ENCODE data around the gene MALL. TPM values are rescaled to one million over a fixed set of nuclear protein-coding genes. Genes with fewer than 3 reads are reported as not detected.
"Not testable (repeated sequence)": the region's sequence is repeated elsewhere in the genome, so short reads cannot be mapped to it uniquely, and the experiment has no call there.

Gene MALL
- 0.84 TPM for polyA plus RNA-seq (2013, experiment 1 of 2)
- 0.75 TPM for polyA plus RNA-seq (2013, experiment 2 of 2)

GRCh38 chr2:110115291-110116032 is at the start of gene MALL:
Gene MALL, minus strand, starts transcription at chr2:110115822. Its CDS starts 30 bp downstream, at chr2:110115792.
- Histone ChIP-seq H3K14ac (ENCODE audit: low read length in 2 of 2) (peak within 1 kb of the TSS in 1 of 2 experiments; percentile 90), H3K27me3 (ENCODE audit: control insufficient read depth in 1 of 2, insufficient read depth in 1 of 2, low read length in 2 of 2) (no peaks in the 10 kb centered on the region), H4K8ac (ENCODE audit: low read length) (no peak within 1 kb of the TSS), H2BK15ac (ENCODE audit: low read depth, poor library complexity, severe bottlenecking) (peak within 1 kb of the TSS; percentile 1), H3K4me1 (ENCODE audit: control insufficient read depth, insufficient read depth, low read depth, low read length) (peaks cover 9% of the 10 kb centered on the region), H3K18ac (ENCODE audit: low read depth in 1 of 2, low read length in 2 of 2) (peak within 1 kb of the TSS in 1 of 2 experiments; percentile 54), H2AK5ac (ENCODE audit: low read length, severe bottlenecking) (no peak within 1 kb of the TSS), H4K91ac (ENCODE audit: low read length) (no peak within 1 kb of the TSS), H3K9me3 (ENCODE audit: control insufficient read depth, low read length) (no peaks in the 10 kb centered on the region), H3K79me1 (replicated peaks; ENCODE audit: low read length, poor library complexity, severe bottlenecking) (no peaks in the 10 kb centered on the region), H3K36me3 (ENCODE audit: control insufficient read depth in 1 of 2, insufficient read depth in 2 of 2, low read depth in 1 of 2, low read length in 2 of 2) (no peaks in the 10 kb centered on the region), H3K4me3 (ENCODE audit: insufficient read depth in 1 of 2, low read depth in 1 of 2, low read length in 2 of 2) (peak within 1 kb of the TSS; percentile 43 to 79), H3K4me2 (ENCODE audit: low read length, poor library complexity, severe bottlenecking) (peak within 1 kb of the TSS; percentile 57), H3K27ac (ENCODE audit: low read length, poor library complexity, severe bottlenecking) (no peak within 1 kb of the TSS), H3K23ac (ENCODE audit: low read length in 2 of 2) (peak within 1 kb of the TSS in 1 of 2 experiments; percentile 15), H2BK12ac (ENCODE audit: low read length in 2 of 2) (peak within 1 kb of the TSS in 1 of 2 experiments; percentile 30), H2AFZ (ENCODE audit: low read depth, low read length) (peak within 1 kb of the TSS; percentile 63), H3K4ac (ENCODE audit: low read depth in 1 of 2, low read length in 2 of 2) (peak within 1 kb of the TSS in 1 of 2 experiments; percentile 28), H3K9ac (ENCODE audit: low read length) (peak within 1 kb of the TSS; percentile 77), H2BK5ac (ENCODE audit: low read depth, low read length, poor library complexity, severe bottlenecking) (no peak within 1 kb of the TSS), H2BK120ac (ENCODE audit: low read depth, low read length) (no peak within 1 kb of the TSS)
- no peak for DNase-seq
- 53% methylated on average over 58 of the region's 62 CpGs for WGBS

GRCh38 chr2:110157153-110157793 is 41.7 kb upstream of the MALL start:
- Histone ChIP-seq H3K4ac (ENCODE audit: low read depth in 1 of 2, low read length in 2 of 2) (no peak overlapping the region), H2BK12ac (ENCODE audit: low read length in 2 of 2) (no peak overlapping the region), H2BK5ac (ENCODE audit: low read depth, low read length, poor library complexity, severe bottlenecking) (no peak overlapping the region)

GRCh38 chr2:110154828-110155227 is 39.2 kb upstream of the MALL start:
- not testable (repeated sequence) for H3K36me3 ChIP-seq (ENCODE audit: control insufficient read depth in 1 of 2, insufficient read depth in 2 of 2, low read depth in 1 of 2, low read length in 2 of 2); H3K79me1 ChIP-seq (replicated peaks; ENCODE audit: low read length, poor library complexity, severe bottlenecking); H2BK120ac ChIP-seq (ENCODE audit: low read depth, low read length); H2BK12ac ChIP-seq (ENCODE audit: low read length in 2 of 2); H3K4me2 ChIP-seq (ENCODE audit: low read length, poor library complexity, severe bottlenecking); H2AK5ac ChIP-seq (ENCODE audit: low read length, severe bottlenecking); H3K4ac ChIP-seq (ENCODE audit: low read depth in 1 of 2, low read length in 2 of 2); H2BK5ac ChIP-seq (ENCODE audit: low read depth, low read length, poor library complexity, severe bottlenecking); H3K9ac ChIP-seq (ENCODE audit: low read length); H3K23ac ChIP-seq (ENCODE audit: low read length in 2 of 2); H4K8ac ChIP-seq (ENCODE audit: low read length); DNase-seq; H3K27ac ChIP-seq (ENCODE audit: low read length, poor library complexity, severe bottlenecking); H3K4me1 ChIP-seq (ENCODE audit: control insufficient read depth, insufficient read depth, low read depth, low read length); H3K18ac ChIP-seq (ENCODE audit: low read depth in 1 of 2, low read length in 2 of 2); H4K91ac ChIP-seq (ENCODE audit: low read length); H3K27me3 ChIP-seq (ENCODE audit: control insufficient read depth in 1 of 2, insufficient read depth in 1 of 2, low read length in 2 of 2); H2BK15ac ChIP-seq (ENCODE audit: low read depth, poor library complexity, severe bottlenecking); H2AFZ ChIP-seq (ENCODE audit: low read depth, low read length); H3K14ac ChIP-seq (ENCODE audit: low read length in 2 of 2)
- peaks cover 18% of the 10 kb centered on the region for H3K9me3 ChIP-seq (ENCODE audit: control insufficient read depth, low read length)
- 97% methylated on average over 4 of the region's 4 CpGs for WGBS
- peak overlapping the region in 1 of 2 experiments; percentile 0 for H3K4me3 ChIP-seq (ENCODE audit: insufficient read depth in 1 of 2, low read depth in 1 of 2, low read length in 2 of 2)

More at GRCh38 chr2:110157153-110157793, 41.7 kb upstream of the MALL start:
- no peak overlapping the region for H2AK5ac ChIP-seq (ENCODE audit: low read length, severe bottlenecking)
- no peak overlapping the region for H4K91ac ChIP-seq (ENCODE audit: low read length)
- no peak overlapping the region for H4K8ac ChIP-seq (ENCODE audit: low read length)
- peak overlapping the region; percentile 25 for H3K9ac ChIP-seq (ENCODE audit: low read length)
- no peak overlapping the region for H3K14ac ChIP-seq (ENCODE audit: low read length in 2 of 2)
- no peaks in the 10 kb centered on the region for H3K27me3 ChIP-seq (ENCODE audit: control insufficient read depth in 1 of 2, insufficient read depth in 1 of 2, low read length in 2 of 2)
- no peak overlapping the region for H3K18ac ChIP-seq (ENCODE audit: low read depth in 1 of 2, low read length in 2 of 2)
- no peak overlapping the region for H3K27ac ChIP-seq (ENCODE audit: low read length, poor library complexity, severe bottlenecking)
- H2BK15ac ChIP-seq (ENCODE audit: low read depth, poor library complexity, severe bottlenecking), result no peak overlapping the region
- DNase-seq, result peak; percentile 69
- no peak overlapping the region for H3K23ac ChIP-seq (ENCODE audit: low read length in 2 of 2)
- no peak overlapping the region for H2BK120ac ChIP-seq (ENCODE audit: low read depth, low read length)
- H3K4me1 ChIP-seq (ENCODE audit: control insufficient read depth, insufficient read depth, low read depth, low read length), result no peaks in the 10 kb centered on the region
- H3K4me2 ChIP-seq (ENCODE audit: low read length, poor library complexity, severe bottlenecking), result no peak overlapping the region
- H3K4me3 ChIP-seq (ENCODE audit: insufficient read depth in 1 of 2, low read depth in 1 of 2, low read length in 2 of 2), result no peak overlapping the region
- H3K79me1 ChIP-seq (replicated peaks; ENCODE audit: low read length, poor library complexity, severe bottlenecking), result no peaks in the 10 kb centered on the region
- H2AFZ ChIP-seq (ENCODE audit: low read depth, low read length), result no peak overlapping the region
- H3K36me3 ChIP-seq (ENCODE audit: control insufficient read depth in 1 of 2, insufficient read depth in 2 of 2, low read depth in 1 of 2, low read length in 2 of 2), result peaks cover 0 to 7% of the 10 kb centered on the region in 2 experiments
- peaks cover 18% of the 10 kb centered on the region for H3K9me3 ChIP-seq (ENCODE audit: control insufficient read depth, low read length)
- WGBS, result 43% methylated on average over 4 of the region's 4 CpGs

GRCh38 chr2:110154188-110154587 is 38.6 kb upstream of the MALL start:
- not testable (repeated sequence) for H3K18ac ChIP-seq (ENCODE audit: low read depth in 1 of 2, low read length in 2 of 2); H3K79me1 ChIP-seq (replicated peaks; ENCODE audit: low read length, poor library complexity, severe bottlenecking); H4K8ac ChIP-seq (ENCODE audit: low read length); DNase-seq; H2AK5ac ChIP-seq (ENCODE audit: low read length, severe bottlenecking); H3K14ac ChIP-seq (ENCODE audit: low read length in 2 of 2); H3K9ac ChIP-seq (ENCODE audit: low read length); H2BK5ac ChIP-seq (ENCODE audit: low read depth, low read length, poor library complexity, severe bottlenecking); H3K27ac ChIP-seq (ENCODE audit: low read length, poor library complexity, severe bottlenecking); H2AFZ ChIP-seq (ENCODE audit: low read depth, low read length); H3K23ac ChIP-seq (ENCODE audit: low read length in 2 of 2); H3K4ac ChIP-seq (ENCODE audit: low read depth in 1 of 2, low read length in 2 of 2); H3K27me3 ChIP-seq (ENCODE audit: control insufficient read depth in 1 of 2, insufficient read depth in 1 of 2, low read length in 2 of 2); H3K36me3 ChIP-seq (ENCODE audit: control insufficient read depth in 1 of 2, insufficient read depth in 2 of 2, low read depth in 1 of 2, low read length in 2 of 2); H2BK15ac ChIP-seq (ENCODE audit: low read depth, poor library complexity, severe bottlenecking); H3K4me3 ChIP-seq (ENCODE audit: insufficient read depth in 1 of 2, low read depth in 1 of 2, low read length in 2 of 2); H3K4me2 ChIP-seq (ENCODE audit: low read length, poor library complexity, severe bottlenecking); H4K91ac ChIP-seq (ENCODE audit: low read length); H3K4me1 ChIP-seq (ENCODE audit: control insufficient read depth, insufficient read depth, low read depth, low read length); H2BK12ac ChIP-seq (ENCODE audit: low read length in 2 of 2); H2BK120ac ChIP-seq (ENCODE audit: low read depth, low read length)
- 98% methylated on average over 2 of the region's 2 CpGs for WGBS
- H3K9me3 ChIP-seq (ENCODE audit: control insufficient read depth, low read length), result peaks cover 18% of the 10 kb centered on the region
